Measurements from ENCODE around the gene NR1D1.

GRCh38 chr17:40113110-40113906 lies 12.9 kb upstream of the NR1D1 start:
- peak in 1 of 2 donors; percentile 15 for TF ChIP-seq POLR2A (IDR thresholded peaks at IDR 0.05)
- TF ChIP-seq POLR2AphosphoS5 (IDR thresholded peaks at IDR 0.05) = peak in 2 of 3 donors; percentile 75 to 88
- TF ChIP-seq, protein P1, sequence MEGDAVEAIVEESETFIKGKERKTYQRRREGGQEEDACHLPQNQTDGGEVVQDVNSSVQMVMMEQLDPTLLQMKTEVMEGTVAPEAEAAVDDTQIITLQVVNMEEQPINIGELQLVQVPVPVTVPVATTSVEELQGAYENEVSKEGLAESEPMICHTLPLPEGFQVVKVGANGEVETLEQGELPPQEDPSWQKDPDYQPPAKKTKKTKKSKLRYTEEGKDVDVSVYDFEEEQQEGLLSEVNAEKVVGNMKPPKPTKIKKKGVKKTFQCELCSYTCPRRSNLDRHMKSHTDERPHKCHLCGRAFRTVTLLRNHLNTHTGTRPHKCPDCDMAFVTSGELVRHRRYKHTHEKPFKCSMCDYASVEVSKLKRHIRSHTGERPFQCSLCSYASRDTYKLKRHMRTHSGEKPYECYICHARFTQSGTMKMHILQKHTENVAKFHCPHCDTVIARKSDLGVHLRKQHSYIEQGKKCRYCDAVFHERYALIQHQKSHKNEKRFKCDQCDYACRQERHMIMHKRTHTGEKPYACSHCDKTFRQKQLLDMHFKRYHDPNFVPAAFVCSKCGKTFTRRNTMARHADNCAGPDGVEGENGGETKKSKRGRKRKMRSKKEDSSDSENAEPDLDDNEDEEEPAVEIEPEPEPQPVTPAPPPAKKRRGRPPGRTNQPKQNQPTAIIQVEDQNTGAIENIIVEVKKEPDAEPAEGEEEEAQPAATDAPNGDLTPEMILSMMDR (IDR thresholded peaks at IDR 0.05) = peak in 1 of 2 donors; percentile 94
- no peak for TF ChIP-seq EP300 (IDR thresholded peaks at IDR 0.05)

All from suprapubic skin (tissue), 4 donors.